MM.1S (cell line): ENCODE results near the gene FKBP9.

ENCODE experiments used
- DNase-seq: peaks from one replicate; pipeline ENCODE4 v3.0.0-alpha.2; 2015
- H2AFZ ChIP-seq: fragments of 300-600 bp; sonication (generic); 2 replicates; pipeline ENCODE4 v1.6.0; 2016; ENCODE audit warnings: antibody characterized with exemption, low read length
- H3F3A ChIP-seq: fragments of 300-600 bp; sonication (generic); 2 replicates; pipeline ENCODE4 v1.6.1; 2016; ENCODE audit warnings: mild to moderate bottlenecking, antibody characterized with exemption, low read length, moderate library complexity, mixed read lengths; ENCODE audit not compliant: insufficient read depth
- H3K27ac ChIP-seq: fragments of 300-600 bp; sonication (generic); 2 replicates; pipeline ENCODE4 v1.5.1; 2016; ENCODE audit warnings: mild to moderate bottlenecking, low read length
- H3K27me3 ChIP-seq: fragments of 300-600 bp; sonication (generic); replicated peaks from 2 replicates; pipeline ENCODE4 v1.6.0; 2016; ENCODE audit warnings: low read length; ENCODE audit not compliant: insufficient read depth
- H3K36me3 ChIP-seq: fragments of 300-600 bp; sonication (generic); replicated peaks from 2 replicates; pipeline ENCODE4 v1.6.1; 2016; ENCODE audit warnings: mild to moderate bottlenecking, low read length, mixed read lengths; ENCODE audit not compliant: insufficient read depth
- H3K4me1 ChIP-seq: fragments of 300-600 bp; sonication (generic); 2 replicates; pipeline ENCODE4 v1.6.1; 2016; ENCODE audit warnings: low read length, mixed read lengths
- H3K4me2 ChIP-seq: fragments of 300-600 bp; sonication (generic); 2 replicates; pipeline ENCODE4 v1.6.0; 2016; ENCODE audit warnings: low read depth, low read length
- H3K4me3 ChIP-seq: fragments of 300-600 bp; sonication (generic); 2 replicates; pipeline ENCODE4 v1.5.1; 2016; ENCODE audit warnings: low read length, mixed read lengths
- H3K79me2 ChIP-seq: fragments of 300-600 bp; sonication (generic); 2 replicates; pipeline ENCODE4 v1.6.1; 2016; ENCODE audit warnings: mixed run types, low read length, mixed read lengths
- H3K9ac ChIP-seq: fragments of 300-600 bp; sonication (generic); 2 replicates; pipeline ENCODE4 v1.6.1; 2016; ENCODE audit warnings: low read length, mixed read lengths
- H3K9me2 ChIP-seq: fragments of 300-600 bp; sonication (generic); replicated peaks from 2 replicates; pipeline ENCODE4 v1.6.1; 2016; ENCODE audit warnings: mild to moderate bottlenecking, low read length, mixed read lengths; ENCODE audit not compliant: insufficient read depth
- H3K9me3 ChIP-seq: fragments of 300-600 bp; sonication (generic); replicated peaks from 2 replicates; pipeline ENCODE4 v1.6.1; 2016; ENCODE audit warnings: mild to moderate bottlenecking, low read length, mixed read lengths; ENCODE audit not compliant: insufficient read depth
- H4K20me1 ChIP-seq: fragments of 300-600 bp; sonication (generic); 2 replicates; pipeline ENCODE4 v1.6.1; 2016; ENCODE audit warnings: mild to moderate bottlenecking, low read length, moderate library complexity, mixed read lengths; ENCODE audit not compliant: insufficient read depth
- EZH2 ChIP-seq: fragments of 300-600 bp; sonication (generic); optimal IDR thresholded peaks from 2 replicates; pipeline ENCODE3; 2017; ENCODE audit warnings: low read depth, mild to moderate bottlenecking, antibody characterized with exemption, low read length, mixed read lengths
- EZH2phosphoT487 ChIP-seq: fragments of 300-600 bp; sonication (generic); IDR thresholded peaks from 2 replicates; pipeline ENCODE4 v1.6.1; 2018; ENCODE audit warnings: antibody characterized with exemption, low read length
- TF ChIP-seq, protein P1 (sequence below): fragments of 300-600 bp; sonication (generic); IDR thresholded peaks from 2 replicates; pipeline ENCODE4 v1.5.1; 2016; ENCODE audit warnings: antibody characterized with exemption, low read length, mixed read lengths

The FKBP9 gene

DNA sequence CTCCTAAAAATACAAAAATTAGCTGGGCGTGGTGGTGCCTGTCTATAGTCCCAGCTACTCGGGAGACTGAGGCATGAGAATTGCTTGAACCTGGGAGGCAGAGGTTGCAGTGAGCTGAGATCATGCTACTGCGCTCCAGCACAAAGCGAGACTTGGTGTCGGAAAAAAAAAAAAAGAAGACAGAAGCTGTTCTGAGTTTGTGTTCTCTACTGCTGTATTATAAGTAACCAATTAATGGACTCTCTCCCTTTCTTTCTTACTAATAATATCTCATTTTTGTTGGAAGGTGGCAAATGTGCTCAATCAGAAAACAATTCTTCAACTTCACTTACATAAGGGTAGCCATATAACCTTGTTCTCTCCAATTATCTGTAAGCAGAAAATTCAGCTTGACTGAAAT lies 97.9 kb downstream of the FKBP9 start:
- Histone ChIP-seq H3K9me2 (no peaks in the 10 kb centered on the region), H3K9me3 (no peaks in the 10 kb centered on the region), H3K9ac (no peak overlapping the region), H3K79me2 (peaks cover 96% of the 10 kb centered on the region), H3K36me3 (peaks cover 4% of the 10 kb centered on the region; the same call in 1 of the 2 replicates), H3K4me2 (no peak overlapping the region), H3K27ac (no peak overlapping the region), H4K20me1 (peaks cover 25% of the 10 kb centered on the region; the same call in 1 of the 2 replicates), H3F3A (no peaks in the 10 kb centered on the region), H3K27me3 (no peaks in the 10 kb centered on the region), H2AFZ (no peak overlapping the region), H3K4me1 (peaks cover 14% of the 10 kb centered on the region; the same call in 1 of the 2 replicates), H3K4me3 (no peak overlapping the region)
- DNase-seq: no peak
- TF ChIP-seq EZH2phosphoT487 (no peak), EZH2 (no peak)
- TF ChIP-seq, protein P1, sequence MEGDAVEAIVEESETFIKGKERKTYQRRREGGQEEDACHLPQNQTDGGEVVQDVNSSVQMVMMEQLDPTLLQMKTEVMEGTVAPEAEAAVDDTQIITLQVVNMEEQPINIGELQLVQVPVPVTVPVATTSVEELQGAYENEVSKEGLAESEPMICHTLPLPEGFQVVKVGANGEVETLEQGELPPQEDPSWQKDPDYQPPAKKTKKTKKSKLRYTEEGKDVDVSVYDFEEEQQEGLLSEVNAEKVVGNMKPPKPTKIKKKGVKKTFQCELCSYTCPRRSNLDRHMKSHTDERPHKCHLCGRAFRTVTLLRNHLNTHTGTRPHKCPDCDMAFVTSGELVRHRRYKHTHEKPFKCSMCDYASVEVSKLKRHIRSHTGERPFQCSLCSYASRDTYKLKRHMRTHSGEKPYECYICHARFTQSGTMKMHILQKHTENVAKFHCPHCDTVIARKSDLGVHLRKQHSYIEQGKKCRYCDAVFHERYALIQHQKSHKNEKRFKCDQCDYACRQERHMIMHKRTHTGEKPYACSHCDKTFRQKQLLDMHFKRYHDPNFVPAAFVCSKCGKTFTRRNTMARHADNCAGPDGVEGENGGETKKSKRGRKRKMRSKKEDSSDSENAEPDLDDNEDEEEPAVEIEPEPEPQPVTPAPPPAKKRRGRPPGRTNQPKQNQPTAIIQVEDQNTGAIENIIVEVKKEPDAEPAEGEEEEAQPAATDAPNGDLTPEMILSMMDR: no peak
